ENCODE results near the gene TTC19. TPM values are rescaled to one million over a fixed set of nuclear protein-coding genes. Genes with fewer than 3 reads are reported as not detected.

The TTC19 gene
- total and polyA plus RNA-seq, 2 donors (not counting 3 experiments of a cell fraction or from before 2014, with no cell fraction given), result 7.8 to 32.8 TPM

GRCh38 chr17:15965528-15965927 is 34.1 kb upstream of the TTC19 start:
- Histone ChIP-seq H3K27ac (ENCODE audit: insufficient read depth, low read depth, low read length) (peak overlapping the region; percentile 73), H3K4me2 (ENCODE audit: insufficient read depth, low read length) (no peak overlapping the region), H3K79me2 (ENCODE audit: control insufficient read depth, insufficient read depth, low read length) (peaks cover 38% of the 10 kb centered on the region), H3K36me3 (ENCODE audit: control insufficient read depth in 2 of 2, extremely low read depth in 1 of 2, insufficient read depth in 2 of 2, low read length in 2 of 2) (no peaks in the 10 kb centered on the region), H3K9me1 (replicated peaks; ENCODE audit: control insufficient read depth, extremely low read depth, insufficient read depth, low read length) (no peaks in the 10 kb centered on the region), H3K9me3 (replicated peaks; ENCODE audit: control insufficient read depth, insufficient read depth, low read length) (no peaks in the 10 kb centered on the region), H3K9ac (replicated peaks; ENCODE audit: extremely low read depth, insufficient read depth, low read length) (no peak overlapping the region), H2AFZ (ENCODE audit: low read depth, low read length) (no peak overlapping the region), H3K4me3 (replicated peaks in 1 of 3; ENCODE audit: insufficient read depth in 1 of 3, low read depth in 1 of 3, low read length in 3 of 3) (no peak overlapping the region), H3K27me3 (ENCODE audit: control insufficient read depth in 2 of 2, insufficient read depth in 2 of 2, low read length in 2 of 2) (no peaks in the 10 kb centered on the region), H4K20me1 (replicated peaks; ENCODE audit: control insufficient read depth, extremely low read depth, insufficient read depth, low read length) (no peaks in the 10 kb centered on the region), H3K4me1 (ENCODE audit: control insufficient read depth, extremely low read depth, insufficient read depth, low read length) (peaks cover 31% of the 10 kb centered on the region)
- TF ChIP-seq GATA2 (IDR thresholded peaks at IDR 0.05; ENCODE audit: insufficient read depth, insufficient read length, low read depth, low read length) (no peak), EZH2 (IDR thresholded peaks at IDR 0.05; ENCODE audit: borderline replicate concordance, low read depth, low read length, severe bottlenecking) (no peak), MYC (IDR thresholded peaks at IDR 0.05; ENCODE audit: low read depth, low read length) (no peak), POLR2AphosphoS5 (IDR thresholded peaks at IDR 0.05; ENCODE audit: insufficient read depth, low read depth, low read length) (no peak), POLR2A (IDR thresholded peaks at IDR 0.05; ENCODE audit: low read depth, low read length) (no peak), JUN (IDR thresholded peaks at IDR 0.05; ENCODE audit: borderline replicate concordance, insufficient read depth, insufficient read length, low read depth) (no peak), CTCF (IDR thresholded peaks at IDR 0.05; ENCODE audit: extremely low read depth in 1 of 2, insufficient read depth in 1 of 2, low read depth in 1 of 2, low read length in 2 of 2) (no peak), FOS (IDR thresholded peaks at IDR 0.05; ENCODE audit: borderline replicate concordance, insufficient read depth, low read length) (no peak), MAX (IDR thresholded peaks at IDR 0.05; ENCODE audit: insufficient read depth, insufficient read length) (no peak)
- BruUV-seq (replicated peaks), result no TSS peak
- dilution Hi-C loops (cut with MboI; ENCODE audit: extremely low pct_ligation_motif_present, low sequenced_read_pairs) (no loop called here), intact Hi-C loops (cut with micrococcal nuclease) (no loop called here)
- ChIA-PET POLR2A (no interaction called here), CTCF (interaction anchor here (0.7 to 2.6 kb wide), 4 partner anchors 10 to 20 kb away, joined by 3 to 22 read pairs (median 4); partner anchors contain the start of gene ADORA2B)
- DNase-seq (ENCODE audit: low read depth, low spot score) (no peak), FAIRE-seq (no peak)

Measured in endothelial cell of umbilical vein (primary cell).